DND-41 (cell line): ENCODE data around the gene PRCP.

ENCODE experiments used
- ATAC-seq: fragments of 200-7000 bp; cut with Tn5 transposase; 3 replicates; pipeline ENCODE4 v1.9.1; 2021; ENCODE audit warnings: low read depth; ENCODE audit not compliant: insufficient read depth
- DNase-seq: peaks from one replicate; pipeline ENCODE4 v3.0.0-alpha.2; 2020
- H2AFZ ChIP-seq: 2 replicates; pipeline ENCODE4 v1.6.0; 2012; ENCODE audit warnings: low read depth, low read length
- H3K27ac ChIP-seq: 2 replicates; pipeline ENCODE4 v1.5.1; 2012; ENCODE audit warnings: low read length, inconsistent platforms
- H3K27me3 ChIP-seq: fragments of 200-600 bp; sonication (generic); 2 replicates; pipeline ENCODE4 v1.6.0; 2012; ENCODE audit warnings: low read length, mild to moderate bottlenecking, inconsistent platforms; ENCODE audit not compliant: insufficient read depth, poor library complexity
- H3K36me3 ChIP-seq: 2 replicates; pipeline ENCODE4 v1.5.1; 2012; ENCODE audit warnings: low read length, inconsistent platforms; ENCODE audit not compliant: insufficient read depth
- H3K4me1 ChIP-seq: 2 replicates; pipeline ENCODE4 v1.5.1; 2012; ENCODE audit warnings: mild to moderate bottlenecking, low read length; ENCODE audit not compliant: insufficient read depth
- H3K4me2 ChIP-seq: 2 replicates; pipeline ENCODE4 v1.6.0; 2012; ENCODE audit warnings: mild to moderate bottlenecking, moderate library complexity, low read length, inconsistent platforms; ENCODE audit not compliant: insufficient read depth
- H3K4me3 ChIP-seq, 2 experiments: fragments of 200-600 bp in 1 of 2; shearing (Covaris generic) in 1 of 2; 2 replicates each; pipeline ENCODE4 v1.5.1; 2012 to 2016; ENCODE audit warnings: inconsistent platforms in 2 of 2, low read length in 2 of 2, mild to moderate bottlenecking in 2 of 2, low read depth in 1 of 2, moderate library complexity in 1 of 2
- H3K79me2 ChIP-seq: 2 replicates; pipeline ENCODE4 v1.6.0; 2012; ENCODE audit warnings: low read length, inconsistent platforms; ENCODE audit not compliant: insufficient read depth
- H3K9ac ChIP-seq: 2 replicates; pipeline ENCODE4 v1.6.0; 2012; ENCODE audit warnings: low read depth, mild to moderate bottlenecking, inconsistent platforms, low read length, moderate library complexity
- H3K9me3 ChIP-seq: 2 replicates; pipeline ENCODE4 v1.5.1; 2012; ENCODE audit warnings: low read length, moderate library complexity, mild to moderate bottlenecking, inconsistent platforms; ENCODE audit not compliant: insufficient read depth, severe bottlenecking
- H4K20me1 ChIP-seq: 2 replicates; pipeline ENCODE4 v1.6.0; 2012; ENCODE audit warnings: low read length; ENCODE audit not compliant: insufficient read depth
- EZH2 ChIP-seq: IDR thresholded peaks from 3 replicates; pipeline ENCODE4 v1.6.1; 2012; ENCODE audit warnings: borderline replicate concordance, low read depth, mild to moderate bottlenecking, moderate library complexity, low read length, inconsistent platforms; ENCODE audit not compliant: severe bottlenecking
- TF ChIP-seq, protein P1 (sequence below): IDR thresholded peaks from 2 replicates; pipeline ENCODE4 v1.5.1; 2012; ENCODE audit warnings: borderline replicate concordance, low read length, moderate library complexity, mild to moderate bottlenecking; ENCODE audit not compliant: poor library complexity, severe bottlenecking; ENCODE audit errors: extremely low read depth

The PRCP gene

DNA sequence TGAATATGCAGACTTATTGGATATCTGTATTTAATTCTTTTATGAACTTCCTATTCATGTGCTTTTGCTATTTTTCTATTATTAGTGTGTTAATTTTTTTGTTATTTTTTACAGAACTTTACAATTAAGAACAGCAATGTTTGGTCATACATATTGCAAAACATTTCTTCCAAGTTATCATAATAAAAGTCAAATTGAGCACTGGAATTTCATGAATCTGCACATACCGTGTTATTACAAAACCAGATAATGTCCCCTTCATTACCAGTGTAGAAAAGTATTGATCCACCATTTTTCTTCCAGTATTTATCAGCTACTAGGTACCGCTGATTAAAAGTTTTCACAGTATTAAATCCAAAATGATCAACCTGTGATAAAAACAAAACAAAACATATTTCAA, 40.5 kb downstream of the PRCP start:
- Histone ChIP-seq H3K4me3 (no peak overlapping the region), H3K9me3 (no peaks in the 10 kb centered on the region), H3K79me2 (no peaks in the 10 kb centered on the region), H3K27me3 (peaks cover 4% of the 10 kb centered on the region), H2AFZ (no peak overlapping the region), H4K20me1 (no peaks in the 10 kb centered on the region), H3K4me2 (no peak overlapping the region), H3K4me1 (no peaks in the 10 kb centered on the region), H3K9ac (no peak overlapping the region), H3K36me3 (no peaks in the 10 kb centered on the region), H3K27ac (no peak overlapping the region)
- ATAC-seq (no peak), DNase-seq (no peak)
- TF ChIP-seq EZH2, result no peak
- TF ChIP-seq, protein P1, sequence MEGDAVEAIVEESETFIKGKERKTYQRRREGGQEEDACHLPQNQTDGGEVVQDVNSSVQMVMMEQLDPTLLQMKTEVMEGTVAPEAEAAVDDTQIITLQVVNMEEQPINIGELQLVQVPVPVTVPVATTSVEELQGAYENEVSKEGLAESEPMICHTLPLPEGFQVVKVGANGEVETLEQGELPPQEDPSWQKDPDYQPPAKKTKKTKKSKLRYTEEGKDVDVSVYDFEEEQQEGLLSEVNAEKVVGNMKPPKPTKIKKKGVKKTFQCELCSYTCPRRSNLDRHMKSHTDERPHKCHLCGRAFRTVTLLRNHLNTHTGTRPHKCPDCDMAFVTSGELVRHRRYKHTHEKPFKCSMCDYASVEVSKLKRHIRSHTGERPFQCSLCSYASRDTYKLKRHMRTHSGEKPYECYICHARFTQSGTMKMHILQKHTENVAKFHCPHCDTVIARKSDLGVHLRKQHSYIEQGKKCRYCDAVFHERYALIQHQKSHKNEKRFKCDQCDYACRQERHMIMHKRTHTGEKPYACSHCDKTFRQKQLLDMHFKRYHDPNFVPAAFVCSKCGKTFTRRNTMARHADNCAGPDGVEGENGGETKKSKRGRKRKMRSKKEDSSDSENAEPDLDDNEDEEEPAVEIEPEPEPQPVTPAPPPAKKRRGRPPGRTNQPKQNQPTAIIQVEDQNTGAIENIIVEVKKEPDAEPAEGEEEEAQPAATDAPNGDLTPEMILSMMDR, result no peak

DNA sequence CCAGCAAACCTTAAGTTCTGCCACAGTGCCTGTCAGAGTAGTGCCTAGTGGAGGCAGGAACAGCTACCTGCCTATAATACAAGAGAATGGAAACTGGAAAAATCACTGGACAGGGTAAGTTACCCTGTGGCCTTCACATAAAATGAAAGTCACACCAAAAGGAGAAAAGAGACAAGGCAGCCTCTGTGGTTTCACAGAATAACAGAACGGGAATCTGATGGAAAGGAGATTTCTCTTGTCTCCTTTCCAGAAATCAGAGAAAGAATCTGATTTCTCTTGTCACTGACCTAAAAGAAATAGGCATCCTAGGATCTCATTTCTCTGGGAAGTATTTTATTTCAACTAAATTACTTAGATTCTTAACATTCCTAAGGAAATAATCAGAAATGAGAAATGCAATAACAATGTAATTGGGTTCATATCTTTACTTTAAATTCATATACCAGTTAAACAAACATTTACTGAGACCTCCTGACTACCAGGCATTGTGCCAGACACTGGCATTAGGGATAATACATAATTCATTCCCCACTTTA, 41.6 kb downstream of the PRCP start:
- no peak overlapping the region for H3K4me2 ChIP-seq
- no peak overlapping the region for H3K27ac ChIP-seq
- H4K20me1 ChIP-seq, result no peaks in the 10 kb centered on the region
- no peaks in the 10 kb centered on the region for H3K36me3 ChIP-seq
- H3K9ac ChIP-seq, result no peak overlapping the region
- no peaks in the 10 kb centered on the region for H3K9me3 ChIP-seq
- no peak for ATAC-seq
- no peaks in the 10 kb centered on the region for H3K27me3 ChIP-seq
- H2AFZ ChIP-seq, result no peak overlapping the region
- H3K4me3 ChIP-seq, result no peak overlapping the region
- no peaks in the 10 kb centered on the region for H3K4me1 ChIP-seq
- no peak for DNase-seq
- no peak for TF ChIP-seq EZH2
- TF ChIP-seq, protein P1, result no peak
- no peaks in the 10 kb centered on the region for H3K79me2 ChIP-seq

DNA sequence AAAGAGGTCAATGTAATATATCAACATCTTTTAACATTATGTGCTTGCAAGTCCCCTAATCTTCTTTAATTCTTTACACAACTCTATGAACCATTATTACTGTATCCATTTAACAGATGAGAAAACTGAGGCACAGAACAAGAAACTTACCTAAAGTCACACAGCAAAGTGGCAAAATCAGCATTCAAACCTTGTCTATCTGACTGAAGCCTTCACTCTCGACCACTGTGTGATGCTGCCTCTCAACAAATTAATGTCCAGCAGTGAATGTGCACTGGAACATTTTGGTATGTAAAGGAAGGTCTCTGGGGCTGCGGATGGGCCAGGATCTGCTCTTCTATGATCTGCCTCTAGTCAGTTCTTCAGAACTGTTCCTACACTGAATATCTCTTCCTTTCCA, 42.1 kb downstream of the PRCP start:
- Histone ChIP-seq H3K36me3 (no peaks in the 10 kb centered on the region), H3K79me2 (no peaks in the 10 kb centered on the region), H3K9me3 (no peaks in the 10 kb centered on the region), H3K4me1 (no peaks in the 10 kb centered on the region), H4K20me1 (no peaks in the 10 kb centered on the region), H3K27me3 (no peaks in the 10 kb centered on the region), H3K9ac (no peak overlapping the region), H3K4me3 (no peak overlapping the region), H3K27ac (no peak overlapping the region), H2AFZ (no peak overlapping the region), H3K4me2 (no peak overlapping the region)
- no peak for TF ChIP-seq EZH2
- TF ChIP-seq, protein P1, result no peak
- ATAC-seq, result no peak
- DNase-seq, result no peak

DNA sequence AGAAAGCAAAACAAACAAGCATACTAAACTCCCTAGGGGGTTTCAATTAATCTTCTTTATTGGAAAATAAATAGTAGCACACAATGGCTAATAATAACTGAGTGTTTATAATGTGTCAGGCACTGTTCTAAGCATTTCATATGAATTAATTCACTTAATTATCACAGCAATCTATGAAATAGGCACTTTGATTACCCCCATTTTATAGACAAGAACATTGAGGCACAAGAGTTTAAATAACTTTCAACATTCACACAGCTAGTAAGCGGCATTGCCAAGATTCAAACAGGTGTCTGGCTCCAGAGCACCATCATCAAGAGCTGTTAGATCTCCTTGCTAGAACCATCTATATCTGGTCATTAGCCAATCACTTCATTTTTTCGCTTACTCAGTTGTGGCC, 43.1 kb downstream of the PRCP start:
- ATAC-seq, result no peak

More for the DNA sequence above, 43.1 kb downstream of the PRCP start:
- H2AFZ ChIP-seq, result no peak overlapping the region
- TF ChIP-seq, protein P1, result no peak
- no peak for TF ChIP-seq EZH2
- no peak overlapping the region for H3K4me2 ChIP-seq
- H3K9me3 ChIP-seq, result no peaks in the 10 kb centered on the region
- no peak overlapping the region for H3K9ac ChIP-seq
- H3K79me2 ChIP-seq, result no peaks in the 10 kb centered on the region
- H3K36me3 ChIP-seq, result no peaks in the 10 kb centered on the region
- no peaks in the 10 kb centered on the region for H3K27me3 ChIP-seq
- no peaks in the 10 kb centered on the region for H4K20me1 ChIP-seq
- H3K4me3 ChIP-seq, result no peak overlapping the region
- H3K27ac ChIP-seq, result no peak overlapping the region
- DNase-seq, result no peak
- no peaks in the 10 kb centered on the region for H3K4me1 ChIP-seq
